CD4-positive, alpha-beta T cell (primary cell): ENCODE results near the gene HIVEP3. TPM values are rescaled to one million over a fixed set of nuclear protein-coding genes. Genes with fewer than 3 reads are reported as not detected.

Experiments used
- ATAC-seq: fragments of 200-7000 bp; cut with Tn5 transposase; one replicate; pipeline ENCODE4 v1.10.0; 2022; ENCODE audit warnings: mild to moderate bottlenecking; ENCODE audit not compliant: poor library complexity
- CTCF ChIA-PET: fragments of 350-600 bp; sonication (Branson Sonifier 250); formaldehyde crosslinking; loops from one replicate; lab custom pipeline; 2021; ENCODE audit warnings: antibody characterized with exemption, inconsistent platforms; lab: Charles Lee
- POLR2A ChIA-PET: fragments of 350-600 bp; sonication (Branson Sonifier 250); formaldehyde crosslinking; loops from one replicate; lab custom pipeline; 2021; ENCODE audit warnings: antibody characterized with exemption, inconsistent platforms; lab: Charles Lee
- DNase-seq, 14 experiments: peaks; one replicate each; pipeline ENCODE4 v3.0.0-alpha.2; 2013 to 2020; ENCODE audit warnings: mixed read lengths in 2 of 14
- H3K27ac ChIP-seq, 2 donors: one replicate each; pipeline versions ENCODE4 v1.5.1 to v1.7.0; 2013; ENCODE audit warnings: low read length in 2 of 2, low read depth in 1 of 2, mild to moderate bottlenecking in 1 of 2
- H3K27me3 ChIP-seq, 2 experiments: 1 replicate in 1 of 2; 2 replicates in 1 of 2; pipeline versions ENCODE4 v1.6.1 to v1.7.0; 2013; ENCODE audit warnings: low read length in 2 of 2, control low read depth in 1 of 2, mild to moderate bottlenecking in 1 of 2, moderate library complexity in 1 of 2; ENCODE audit not compliant: insufficient read depth in 2 of 2, control insufficient read depth in 1 of 2
- H3K36me3 ChIP-seq: one replicate; pipeline ENCODE4 v1.6.1; 2013; ENCODE audit warnings: low read length, control low read depth; ENCODE audit not compliant: insufficient read depth
- H3K4me1 ChIP-seq: one replicate; pipeline ENCODE4 v1.6.1; 2013; ENCODE audit warnings: low read length, control low read depth; ENCODE audit not compliant: insufficient read depth
- H3K4me3 ChIP-seq: one replicate; pipeline ENCODE4 v1.5.1; 2013; ENCODE audit warnings: mild to moderate bottlenecking, low read length, moderate library complexity
- H3K9me3 ChIP-seq, 2 experiments: 1 replicate in 1 of 2; 2 replicates in 1 of 2; pipeline versions ENCODE4 v1.6.1 to v1.7.0; 2013; ENCODE audit warnings: low read length in 2 of 2, mild to moderate bottlenecking in 2 of 2, control low read depth in 1 of 2, moderate library complexity in 1 of 2; ENCODE audit not compliant: control insufficient read depth in 1 of 2, insufficient read depth in 1 of 2
- H3K27ac Mint-ChIP-seq: one replicate; pipeline ENCODE4 v1.8.0; 2020; ENCODE audit warnings: mixed read lengths
- H3K27me3 Mint-ChIP-seq: one replicate; pipeline ENCODE4 v1.8.0; 2021; ENCODE audit warnings: mixed read lengths
- H3K36me3 Mint-ChIP-seq: one replicate; pipeline ENCODE4 v1.8.0; 2021; ENCODE audit warnings: low read depth, mixed read lengths
- H3K4me1 Mint-ChIP-seq: one replicate; pipeline ENCODE4 v1.8.0; 2021; ENCODE audit warnings: low read depth, mixed read lengths
- H3K4me3 Mint-ChIP-seq: one replicate; pipeline ENCODE4 v1.8.0; 2020; ENCODE audit warnings: mild to moderate bottlenecking, mixed read lengths
- H3K9me3 Mint-ChIP-seq: one replicate; pipeline ENCODE4 v1.8.0; 2020; ENCODE audit warnings: mixed read lengths
- intact Hi-C, 2 experiments: fragments of 100-400 bp; cut with DNase I in 1 of 2; cut with micrococcal nuclease in 1 of 2; formaldehyde crosslinking; loops; one replicate each; pipeline versions ENCODE4 v1.15.1 to v1.9.0; 2023 to 2025; cut with DNase I, micrococcal nuclease
- total RNA-seq, 174 experiments: library from RNA in 2 of 174; stranded (reverse) in 2 of 174; gene quantifications; one replicate each; pipeline ENCODE4 v1.2.3 and lab custom pipeline; 2021 to 2026
- TF ChIP-seq, protein P1 (sequence below): fragments of 200-600 bp; IDR thresholded peaks from one replicate; pipeline ENCODE4 v1.8.0; 2022; ENCODE audit warnings: antibody characterized with exemption, mild to moderate bottlenecking

The HIVEP3 gene
- total RNA-seq, 2 experiments from 2014 or later, result 5.1 to 5.4 TPM

- Histone ChIP-seq H3K4me3 (no peak overlapping the region), H3K27me3 (no peaks in the 10 kb centered on the region), H3K9me3 (no peaks in the 10 kb centered on the region), H3K27ac (no peak overlapping the region), H3K36me3 (peaks cover 10% of the 10 kb centered on the region), H3K4me1 (no peaks in the 10 kb centered on the region)
- POLR2A ChIA-PET, result no interaction called here
- intact Hi-C loops, result no loop called here
- Mint-ChIP-seq H3K4me3 (no peak overlapping the region), H3K9me3 (no peaks in the 10 kb centered on the region), H3K27ac (no peak overlapping the region), H3K27me3 (no peaks in the 10 kb centered on the region), H3K36me3 (no peaks in the 10 kb centered on the region), H3K4me1 (peaks cover 28% of the 10 kb centered on the region)
- ATAC-seq, result no peak
- CTCF ChIA-PET, result no interaction called here
- no peak for DNase-seq
- TF ChIP-seq, protein P1, sequence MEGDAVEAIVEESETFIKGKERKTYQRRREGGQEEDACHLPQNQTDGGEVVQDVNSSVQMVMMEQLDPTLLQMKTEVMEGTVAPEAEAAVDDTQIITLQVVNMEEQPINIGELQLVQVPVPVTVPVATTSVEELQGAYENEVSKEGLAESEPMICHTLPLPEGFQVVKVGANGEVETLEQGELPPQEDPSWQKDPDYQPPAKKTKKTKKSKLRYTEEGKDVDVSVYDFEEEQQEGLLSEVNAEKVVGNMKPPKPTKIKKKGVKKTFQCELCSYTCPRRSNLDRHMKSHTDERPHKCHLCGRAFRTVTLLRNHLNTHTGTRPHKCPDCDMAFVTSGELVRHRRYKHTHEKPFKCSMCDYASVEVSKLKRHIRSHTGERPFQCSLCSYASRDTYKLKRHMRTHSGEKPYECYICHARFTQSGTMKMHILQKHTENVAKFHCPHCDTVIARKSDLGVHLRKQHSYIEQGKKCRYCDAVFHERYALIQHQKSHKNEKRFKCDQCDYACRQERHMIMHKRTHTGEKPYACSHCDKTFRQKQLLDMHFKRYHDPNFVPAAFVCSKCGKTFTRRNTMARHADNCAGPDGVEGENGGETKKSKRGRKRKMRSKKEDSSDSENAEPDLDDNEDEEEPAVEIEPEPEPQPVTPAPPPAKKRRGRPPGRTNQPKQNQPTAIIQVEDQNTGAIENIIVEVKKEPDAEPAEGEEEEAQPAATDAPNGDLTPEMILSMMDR, result no peak
Measured at GRCh38 chr1:41629571-41629970, 289.2 kb downstream of the HIVEP3 start.

GRCh38 chr1:41629141-41629540 lies 289.6 kb downstream of the HIVEP3 start:
- H3K36me3 ChIP-seq, result peaks cover 10% of the 10 kb centered on the region
- Mint-ChIP-seq H3K4me1 (peaks cover 25% of the 10 kb centered on the region), H3K27me3 (no peaks in the 10 kb centered on the region), H3K36me3 (no peaks in the 10 kb centered on the region), H3K9me3 (no peaks in the 10 kb centered on the region), H3K4me3 (no peak overlapping the region), H3K27ac (no peak overlapping the region)
- H3K27me3 ChIP-seq, result no peaks in the 10 kb centered on the region
- no peak for DNase-seq
- no peak overlapping the region for H3K4me3 ChIP-seq
- TF ChIP-seq, protein P1, result no peak
- no peak for ATAC-seq
- no peaks in the 10 kb centered on the region for H3K4me1 ChIP-seq
- ChIA-PET POLR2A (no interaction called here), CTCF (no interaction called here)
- intact Hi-C loops, result no loop called here
- no peak overlapping the region for H3K27ac ChIP-seq
- no peaks in the 10 kb centered on the region for H3K9me3 ChIP-seq

DNA sequence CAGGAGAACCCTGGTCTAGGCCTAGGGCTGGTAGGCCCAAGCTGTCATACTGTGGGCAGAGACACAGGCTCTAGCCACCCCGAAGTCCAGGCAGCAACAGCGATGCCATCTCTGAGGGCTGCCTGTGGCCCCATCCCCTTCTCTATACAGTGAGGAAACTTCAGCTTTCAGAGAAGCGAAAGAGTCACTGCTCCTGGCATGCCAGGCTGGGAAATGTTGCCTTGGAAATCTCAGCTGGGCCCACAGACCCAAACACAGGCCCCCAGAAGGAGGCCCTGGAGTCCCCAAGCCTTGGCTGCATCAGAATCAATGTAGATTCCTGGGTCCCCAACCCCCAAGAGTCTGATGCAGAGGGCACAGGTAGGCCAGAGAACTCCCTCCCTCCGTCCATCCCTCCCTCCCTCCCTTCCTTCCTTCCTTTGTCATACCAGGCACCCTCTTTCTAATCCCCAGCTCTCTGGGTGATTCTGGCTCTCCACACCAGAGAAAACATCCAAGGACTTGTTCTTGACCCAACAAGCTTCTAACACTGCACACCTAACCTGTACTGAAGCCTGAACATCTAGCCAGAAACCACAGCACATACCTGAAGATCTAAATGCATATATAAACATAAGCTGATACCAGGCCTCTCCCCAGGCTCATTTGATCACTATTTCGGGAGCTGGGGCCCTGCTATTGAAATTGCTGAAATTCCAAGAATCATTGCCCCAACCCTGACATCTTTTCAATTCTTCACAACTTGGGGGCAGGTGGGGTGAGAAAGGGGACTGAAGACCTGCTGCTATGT lies 291.0 kb downstream of the HIVEP3 start:
- Histone ChIP-seq H3K4me3 (no peak overlapping the region), H3K9me3 (no peaks in the 10 kb centered on the region), H3K4me1 (peaks cover 14% of the 10 kb centered on the region), H3K36me3 (peaks cover 10% of the 10 kb centered on the region), H3K27ac (no peak overlapping the region), H3K27me3 (no peaks in the 10 kb centered on the region)
- H3K4me1 Mint-ChIP-seq, result peaks cover 29% of the 10 kb centered on the region
- no peaks in the 10 kb centered on the region for H3K27me3 Mint-ChIP-seq
- H3K27ac Mint-ChIP-seq, result no peak overlapping the region
- H3K9me3 Mint-ChIP-seq, result no peaks in the 10 kb centered on the region
- TF ChIP-seq, protein P1, result no peak
- H3K4me3 Mint-ChIP-seq, result no peak overlapping the region
- ChIA-PET POLR2A (no interaction called here), CTCF (no interaction called here)
- DNase-seq (no peak), ATAC-seq (no peak)
- no peaks in the 10 kb centered on the region for H3K36me3 Mint-ChIP-seq
- intact Hi-C loops, result no loop called here
